ENCODE results near the gene ATG13.

DNA sequence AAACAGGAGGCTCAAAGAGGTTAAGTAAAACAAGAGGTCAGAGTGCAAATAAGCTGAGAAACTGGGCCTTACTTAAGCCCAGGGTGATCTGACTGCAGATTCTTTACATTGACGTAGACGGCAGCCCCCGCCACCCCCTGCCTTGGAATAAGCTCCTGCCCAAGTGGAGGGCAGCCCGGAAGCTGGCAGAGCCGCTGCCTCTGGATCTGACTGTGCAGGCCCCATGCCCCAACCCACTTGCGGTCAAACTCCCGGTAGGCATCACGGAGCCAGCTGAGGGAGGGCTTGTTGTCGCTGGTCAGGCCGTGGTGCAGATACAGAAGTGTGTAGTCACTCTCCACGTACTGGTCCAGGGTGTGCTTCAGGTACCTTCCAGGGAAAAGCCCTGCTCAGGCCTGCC lies 64.5 kb downstream of the ATG13 start:
- TF ChIP-seq, protein P1, sequence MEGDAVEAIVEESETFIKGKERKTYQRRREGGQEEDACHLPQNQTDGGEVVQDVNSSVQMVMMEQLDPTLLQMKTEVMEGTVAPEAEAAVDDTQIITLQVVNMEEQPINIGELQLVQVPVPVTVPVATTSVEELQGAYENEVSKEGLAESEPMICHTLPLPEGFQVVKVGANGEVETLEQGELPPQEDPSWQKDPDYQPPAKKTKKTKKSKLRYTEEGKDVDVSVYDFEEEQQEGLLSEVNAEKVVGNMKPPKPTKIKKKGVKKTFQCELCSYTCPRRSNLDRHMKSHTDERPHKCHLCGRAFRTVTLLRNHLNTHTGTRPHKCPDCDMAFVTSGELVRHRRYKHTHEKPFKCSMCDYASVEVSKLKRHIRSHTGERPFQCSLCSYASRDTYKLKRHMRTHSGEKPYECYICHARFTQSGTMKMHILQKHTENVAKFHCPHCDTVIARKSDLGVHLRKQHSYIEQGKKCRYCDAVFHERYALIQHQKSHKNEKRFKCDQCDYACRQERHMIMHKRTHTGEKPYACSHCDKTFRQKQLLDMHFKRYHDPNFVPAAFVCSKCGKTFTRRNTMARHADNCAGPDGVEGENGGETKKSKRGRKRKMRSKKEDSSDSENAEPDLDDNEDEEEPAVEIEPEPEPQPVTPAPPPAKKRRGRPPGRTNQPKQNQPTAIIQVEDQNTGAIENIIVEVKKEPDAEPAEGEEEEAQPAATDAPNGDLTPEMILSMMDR (IDR thresholded peaks at IDR 0.05), result no peak
- TF ChIP-seq POLR2A (IDR thresholded peaks at IDR 0.05), result no peak
